Transverse colon (tissue), 4 donors: ENCODE data around the gene HEATR5B. TPM values are rescaled to one million over a fixed set of nuclear protein-coding genes. Genes with fewer than 3 reads are reported as not detected.

Experiments used
- DNase-seq: peaks from one replicate; pipeline ENCODE4 v3.0.0-alpha.2; 2019
- H3K27ac ChIP-seq, 4 donors: fragments of 200-600 bp; sonication (generic); 2 replicates each; pipeline ENCODE4 v1.5.1; 2016 to 2018; ENCODE audit warnings: inconsistent platforms in 4 of 4
- H3K27me3 ChIP-seq: fragments of 200-600 bp; sonication (generic); 2 replicates; pipeline ENCODE4 v1.5.1; 2017; ENCODE audit warnings: inconsistent platforms
- H3K36me3 ChIP-seq, 4 donors: fragments of 200-600 bp; sonication (generic); 2 replicates each; pipeline ENCODE4 v1.5.1; 2017 to 2019; ENCODE audit warnings: inconsistent platforms in 4 of 4
- H3K4me1 ChIP-seq, 4 donors: fragments of 200-600 bp; sonication (generic); 2 replicates each; pipeline ENCODE4 v1.5.1; 2017 to 2020; ENCODE audit warnings: inconsistent platforms in 4 of 4
- H3K4me3 ChIP-seq, 4 donors: fragments of 200-600 bp; sonication (generic); 1 replicate in 1 of 4; 2 replicates in 3 of 4; pipeline versions ENCODE4 v1.5.1 to v1.6.1; 2017 to 2019; ENCODE audit warnings: inconsistent platforms in 4 of 4
- H3K9me3 ChIP-seq, 2 donors: fragments of 200-600 bp; sonication (generic); 2 replicates each; pipeline ENCODE4 v1.5.1; 2017 to 2019; ENCODE audit warnings: inconsistent platforms in 2 of 2
- EP300 ChIP-seq: sonication (generic); formaldehyde crosslinking; IDR thresholded peaks from one replicate; pipeline ENCODE4 v1.6.1; 2017; ENCODE audit warnings: antibody characterized with exemption, low read depth
- POLR2A ChIP-seq: fragments of 450-650 bp; IDR thresholded peaks from one replicate; pipeline ENCODE4 v1.6.1; 2016; ENCODE audit warnings: antibody characterized with exemption, mild to moderate bottlenecking, moderate library complexity
- POLR2AphosphoS5 ChIP-seq, 3 donors: sonication (generic); formaldehyde crosslinking; IDR thresholded peaks; one replicate each; pipeline ENCODE4 v1.6.1; 2016; ENCODE audit warnings: antibody characterized with exemption in 3 of 3
- WGBS, 2 donors: methylation state at CpG; one replicate each; pipeline ENCODE4 v1.1.5; 2018; ENCODE audit warnings: low coverage in 1 of 2; 5-methylcytosine and 5-hydroxymethylcytosine counted together
- in situ Hi-C, 4 donors: fragments of 200-750 bp; cut with MboI; loops; one replicate each; pipeline versions ENCODE4 v1.15.0 to v1.15.1; 2017; ENCODE audit warnings: low sequenced_read_pairs in 3 of 4, low pct_ligation_motif_present in 1 of 4, low pct_unique_long_range_greater_than_20kb in 1 of 4
- intact Hi-C: fragments of 100-400 bp; cut with DNase I; formaldehyde crosslinking; loops from one replicate; pipeline ENCODE4 v1.15.1; 2023; ENCODE audit warnings: low total_unique reads
- total RNA-seq, 4 donors: library from RNA; depleted of rRNA; stranded (reverse); fragments of >200 nt; gene quantifications; one replicate each; pipeline ENCODE4 v1.1.0, GENCODE V29; 2016
- TF ChIP-seq, protein P1 (sequence below), 5 experiments: fragments of 200-600 bp in 3 of 5; fragments of 450-650 bp in 2 of 5; sonication (generic) in 3 of 5; IDR thresholded peaks; 1 replicate in 2 of 5; 2 replicates in 3 of 5; pipeline ENCODE4 v1.5.1; 2016 to 2017; ENCODE audit warnings: antibody characterized with exemption in 5 of 5, inconsistent platforms in 3 of 5, mild to moderate bottlenecking in 2 of 5, moderate library complexity in 1 of 5

HEATR5B gene
- total RNA-seq, 4 donors from 2014 or later: 17.9 to 45.4 (median 29.9) TPM

GRCh38 chr2:37068686-37069085, 15.5 kb downstream of the HEATR5B start:
- H3K27ac ChIP-seq: no peak overlapping the region
- 83 to 85% methylated on average over 4 to 6 of the region's 6 CpGs for WGBS, 2 donors
- TF ChIP-seq, protein P1, sequence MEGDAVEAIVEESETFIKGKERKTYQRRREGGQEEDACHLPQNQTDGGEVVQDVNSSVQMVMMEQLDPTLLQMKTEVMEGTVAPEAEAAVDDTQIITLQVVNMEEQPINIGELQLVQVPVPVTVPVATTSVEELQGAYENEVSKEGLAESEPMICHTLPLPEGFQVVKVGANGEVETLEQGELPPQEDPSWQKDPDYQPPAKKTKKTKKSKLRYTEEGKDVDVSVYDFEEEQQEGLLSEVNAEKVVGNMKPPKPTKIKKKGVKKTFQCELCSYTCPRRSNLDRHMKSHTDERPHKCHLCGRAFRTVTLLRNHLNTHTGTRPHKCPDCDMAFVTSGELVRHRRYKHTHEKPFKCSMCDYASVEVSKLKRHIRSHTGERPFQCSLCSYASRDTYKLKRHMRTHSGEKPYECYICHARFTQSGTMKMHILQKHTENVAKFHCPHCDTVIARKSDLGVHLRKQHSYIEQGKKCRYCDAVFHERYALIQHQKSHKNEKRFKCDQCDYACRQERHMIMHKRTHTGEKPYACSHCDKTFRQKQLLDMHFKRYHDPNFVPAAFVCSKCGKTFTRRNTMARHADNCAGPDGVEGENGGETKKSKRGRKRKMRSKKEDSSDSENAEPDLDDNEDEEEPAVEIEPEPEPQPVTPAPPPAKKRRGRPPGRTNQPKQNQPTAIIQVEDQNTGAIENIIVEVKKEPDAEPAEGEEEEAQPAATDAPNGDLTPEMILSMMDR (IDR thresholded peaks at IDR 0.05): no peak
- TF ChIP-seq POLR2A (no peak), EP300 (no peak), POLR2AphosphoS5 (IDR thresholded peaks at IDR 0.05) (no peak)
- H3K4me3 ChIP-seq: no peak overlapping the region
- no peaks in the 10 kb centered on the region for H3K9me3 ChIP-seq
- no peaks in the 10 kb centered on the region for H3K27me3 ChIP-seq
- no peak for DNase-seq
- in situ Hi-C loops: no loop called here
- peaks cover 0 to 77% (median 36%) of the 10 kb centered on the region in 4 donors for H3K36me3 ChIP-seq
- intact Hi-C loops: no loop called here
- H3K4me1 ChIP-seq: no peaks in the 10 kb centered on the region

DNA sequence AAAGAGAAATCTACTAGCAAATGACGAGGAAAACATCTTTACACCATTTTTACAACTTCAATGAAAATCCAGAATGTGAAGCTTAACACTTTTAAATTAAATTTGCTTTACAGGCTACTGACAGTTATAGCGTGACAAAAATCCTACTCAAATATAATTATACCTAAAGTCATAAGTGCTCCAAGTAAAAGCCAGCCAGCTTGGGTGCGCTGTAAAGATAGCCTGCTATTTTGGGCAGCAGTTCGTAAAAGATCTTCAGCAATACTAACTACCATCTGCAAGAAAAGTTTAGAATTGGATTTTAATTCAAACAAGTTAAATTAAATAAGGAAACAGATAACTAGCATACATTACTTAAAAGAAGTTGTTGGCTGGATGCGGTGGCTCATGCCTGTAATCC, 22.4 kb downstream of the HEATR5B start:
- TF ChIP-seq, protein P1 (IDR thresholded peaks at IDR 0.05): no peak
- no peaks in the 10 kb centered on the region for H3K27me3 ChIP-seq
- H3K4me3 ChIP-seq: no peak overlapping the region
- H3K9me3 ChIP-seq: no peaks in the 10 kb centered on the region
- DNase-seq: no peak
- WGBS, 2 donors: 91 to 97% methylated on average over 5 of the region's 5 CpGs
- H3K4me1 ChIP-seq: no peaks in the 10 kb centered on the region
- H3K27ac ChIP-seq: no peak overlapping the region
- peaks cover 0 to 80% (median 37%) of the 10 kb centered on the region in 4 donors for H3K36me3 ChIP-seq
- intact Hi-C loops: no loop called here
- in situ Hi-C loops: no loop called here

- in situ Hi-C loops: no loop called here
- no peak overlapping the region for H3K4me3 ChIP-seq
- intact Hi-C loops: no loop called here
- no peaks in the 10 kb centered on the region for H3K9me3 ChIP-seq
- no peak overlapping the region for H3K27ac ChIP-seq
- H3K36me3 ChIP-seq: peaks cover 0 to 80% (median 39%) of the 10 kb centered on the region in 4 donors
- H3K4me1 ChIP-seq: no peaks in the 10 kb centered on the region
- H3K27me3 ChIP-seq: no peaks in the 10 kb centered on the region
- TF ChIP-seq, protein P1 (IDR thresholded peaks at IDR 0.05): no peak
- TF ChIP-seq POLR2AphosphoS5 (IDR thresholded peaks at IDR 0.05) (no peak), EP300 (no peak), POLR2A (no peak)
- DNase-seq: no peak
Measured at GRCh38 chr2:37061013-37061711, 23.0 kb downstream of the HEATR5B start.

DNA sequence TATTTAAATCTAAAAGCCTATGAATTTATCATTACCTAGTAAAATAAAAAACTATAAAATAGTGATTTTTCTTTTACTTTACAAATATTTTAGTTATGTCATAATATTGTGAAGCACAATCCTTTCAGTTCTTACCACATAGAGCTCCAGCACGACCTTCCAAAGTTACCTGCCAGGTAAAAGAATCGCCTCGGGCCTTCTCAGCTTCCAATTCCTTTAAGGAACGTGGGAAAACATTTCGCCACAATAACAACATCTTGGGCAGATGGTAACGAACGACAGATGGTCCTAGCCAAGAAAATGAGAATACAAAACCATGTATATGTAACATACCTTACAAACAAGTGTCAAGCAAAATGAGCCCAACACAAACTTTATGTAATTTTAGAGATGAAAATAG, 23.7 kb downstream of the HEATR5B start:
- Histone ChIP-seq H3K9me3 (no peaks in the 10 kb centered on the region), H3K27ac (no peak overlapping the region), H3K36me3 (peaks cover 0 to 80% (median 40%) of the 10 kb centered on the region in 4 donors), H3K27me3 (no peaks in the 10 kb centered on the region), H3K4me1 (no peaks in the 10 kb centered on the region), H3K4me3 (no peak overlapping the region)
- in situ Hi-C loops (no loop called here), intact Hi-C loops (no loop called here)
- DNase-seq: no peak
- TF ChIP-seq POLR2AphosphoS5 (IDR thresholded peaks at IDR 0.05) (no peak), EP300 (no peak), POLR2A (no peak)
- TF ChIP-seq, protein P1 (IDR thresholded peaks at IDR 0.05): no peak
- 93 to 95% methylated on average over 7 of the region's 7 CpGs for WGBS, 2 donors
